Iris pigment epithelial cell (primary cell): ENCODE results near the gene APBA2.

Experiments used
- DNase-seq: peaks from one replicate; pipeline ENCODE4 v3.0.0-alpha.2; 2011; ENCODE audit warnings: low read depth

Gene APBA2

GRCh38 chr15:29058903-29059539, 173.2 kb downstream of the APBA2 start:
- DNase-seq: no peak

GRCh38 chr15:29059871-29060640, 174.3 kb downstream of the APBA2 start:
- DNase-seq: no peak

DNA sequence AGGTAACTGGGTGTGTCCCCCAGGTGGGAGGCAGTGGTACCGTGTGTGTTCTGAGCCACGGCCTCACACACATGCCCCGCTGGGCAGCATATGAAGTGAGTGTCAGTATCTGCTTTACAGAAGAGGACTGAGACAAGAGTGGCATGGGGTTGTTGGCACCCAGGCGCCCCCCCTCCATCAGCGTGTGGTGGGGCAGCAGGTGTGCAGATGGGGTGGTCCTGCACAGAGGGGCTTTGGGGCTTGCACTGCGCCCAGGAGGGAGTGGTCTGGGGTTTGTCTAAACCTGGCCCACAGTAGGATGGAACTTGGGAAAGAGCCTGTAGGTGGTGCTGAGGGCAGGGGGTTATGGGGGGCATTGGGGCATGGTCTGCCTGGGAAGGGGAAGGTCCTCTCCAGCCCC, 176.0 kb downstream of the APBA2 start:
- DNase-seq: no peak

DNA sequence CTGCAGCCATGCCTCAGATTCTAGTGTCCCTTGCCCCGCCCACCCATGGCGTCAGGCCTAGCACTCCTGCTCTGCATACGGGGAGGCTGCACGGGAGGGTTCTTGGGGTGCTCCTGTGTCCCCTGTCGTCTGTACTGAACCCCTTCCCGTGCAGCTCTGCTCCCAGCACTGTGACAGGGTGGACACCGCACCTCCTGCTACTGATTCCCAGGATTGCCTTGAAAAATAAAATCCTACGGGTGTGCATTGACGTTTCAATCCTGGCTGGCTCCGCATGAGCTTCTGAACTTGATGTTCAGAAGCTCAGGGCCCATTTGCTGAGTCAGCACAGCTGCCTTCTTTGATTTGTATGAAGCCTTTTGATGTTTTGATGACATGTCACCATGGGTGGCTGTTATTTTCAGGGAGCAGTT, 176.4 kb downstream of the APBA2 start:
- DNase-seq: no peak

- DNase-seq: no peak
These were observed 176.9 kb downstream of the APBA2 start for GRCh38 chr15:29062626-29063025.

DNA sequence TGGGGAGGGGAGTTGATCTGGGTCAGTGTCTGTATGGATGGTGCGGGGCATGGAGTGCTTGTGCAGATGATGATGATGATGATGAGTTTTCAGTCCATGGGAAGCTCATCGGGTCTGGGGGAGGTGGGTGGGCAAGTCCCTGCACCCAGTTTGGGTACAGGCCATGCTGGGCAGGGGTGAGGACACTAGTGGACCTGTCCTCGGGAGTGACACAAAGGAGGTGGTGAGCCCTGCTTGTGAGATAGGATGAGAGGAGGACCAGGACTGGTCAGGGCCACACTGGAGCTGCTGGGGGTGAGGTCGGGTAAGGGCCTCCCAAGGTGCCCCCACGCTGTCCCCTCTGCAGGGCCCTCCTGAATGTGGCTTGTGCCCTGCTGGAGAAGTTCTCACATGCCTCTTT, 177.9 kb downstream of the APBA2 start:
- no peak for DNase-seq

DNA sequence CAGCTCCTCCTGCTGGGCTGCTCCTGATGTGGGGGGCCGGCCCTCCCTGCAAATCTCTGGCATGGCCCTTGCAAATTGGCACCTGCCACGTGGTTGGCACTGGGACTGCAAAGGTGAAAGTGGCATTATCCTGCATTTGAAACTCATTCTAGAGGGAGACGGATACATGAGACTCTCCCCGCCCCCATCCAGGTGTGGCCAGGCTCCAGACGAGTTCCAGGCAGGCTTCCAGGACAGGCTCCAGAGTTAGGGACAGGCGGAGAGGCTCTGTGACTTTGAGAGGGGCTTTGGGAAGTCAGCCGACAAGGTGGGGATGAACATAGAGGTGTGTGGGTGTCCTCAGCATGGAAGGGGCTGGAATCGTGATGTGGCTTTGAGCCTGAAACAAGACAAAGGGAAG, 178.5 kb downstream of the APBA2 start:
- no peak for DNase-seq

GRCh38 chr15:29064731-29065130, 179.0 kb downstream of the APBA2 start:
- no peak for DNase-seq

- no peak for DNase-seq
These were observed 179.8 kb downstream of the APBA2 start for GRCh38 chr15:29065571-29065970.

GRCh38 chr15:29066310-29066709, 180.5 kb downstream of the APBA2 start:
- DNase-seq: no peak

GRCh38 chr15:29066838-29067237, 181.1 kb downstream of the APBA2 start:
- DNase-seq: no peak

DNA sequence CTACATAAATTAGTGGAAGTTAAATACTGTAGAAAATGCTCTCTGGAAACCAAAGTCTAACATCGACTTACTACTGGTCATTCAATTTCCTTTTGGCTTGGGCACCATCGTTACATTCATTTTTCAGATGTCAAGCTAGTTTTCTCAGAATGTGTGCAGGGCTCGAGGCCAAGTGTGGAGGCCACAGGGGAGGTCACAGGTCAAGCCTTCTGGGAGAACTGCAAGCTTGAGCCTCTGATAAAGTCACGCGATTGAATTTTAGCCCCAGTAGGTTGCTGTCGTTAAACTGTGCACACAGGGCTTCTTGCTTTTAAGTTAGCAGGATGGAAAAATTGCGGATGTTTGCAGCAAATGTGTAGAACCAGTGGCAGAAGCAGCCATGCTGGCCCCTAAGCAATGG, 182.2 kb downstream of the APBA2 start:
- DNase-seq: no peak

DNA sequence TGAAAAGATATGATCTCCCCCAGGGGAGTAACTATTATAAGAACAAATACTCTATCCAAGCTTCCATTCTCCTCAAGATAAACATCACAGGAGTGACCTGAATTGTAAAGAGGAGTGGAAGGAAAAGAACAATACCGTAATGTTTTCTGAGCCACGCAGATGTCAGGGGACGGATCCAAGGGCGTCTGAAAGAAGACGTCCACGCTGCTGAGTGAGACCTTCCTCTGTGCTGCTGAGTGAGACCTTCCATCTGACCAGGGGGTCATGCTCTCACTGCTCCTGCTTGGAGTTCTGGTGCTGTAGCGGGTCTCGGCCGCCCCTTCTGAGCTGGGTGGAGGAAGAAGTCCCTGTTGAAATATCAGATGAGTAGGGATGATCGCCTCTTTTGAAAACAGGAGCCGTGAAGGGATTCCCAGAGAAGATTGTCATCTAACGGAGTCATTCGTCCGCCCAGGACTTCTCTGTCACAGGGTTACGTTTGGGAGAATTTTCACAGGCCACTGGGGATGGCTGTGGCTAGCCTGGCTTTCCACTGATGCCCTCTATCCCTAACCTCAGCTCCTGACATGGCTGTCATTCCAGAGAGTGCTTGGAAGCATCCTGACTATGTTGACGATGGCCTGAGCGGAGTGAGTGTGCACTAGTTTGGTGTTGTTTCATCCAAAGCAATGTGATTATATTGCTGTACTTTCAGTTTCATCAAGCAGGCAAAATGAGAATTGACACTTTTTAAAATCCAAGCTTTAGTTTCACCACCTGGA, 184.9 kb downstream of the APBA2 start:
- no peak for DNase-seq

- DNase-seq: no peak
These were observed 185.6 kb downstream of the APBA2 start for GRCh38 chr15:29071232-29071881.

GRCh38 chr15:29071882-29072273, 186.1 kb downstream of the APBA2 start:
- DNase-seq: no peak

DNA sequence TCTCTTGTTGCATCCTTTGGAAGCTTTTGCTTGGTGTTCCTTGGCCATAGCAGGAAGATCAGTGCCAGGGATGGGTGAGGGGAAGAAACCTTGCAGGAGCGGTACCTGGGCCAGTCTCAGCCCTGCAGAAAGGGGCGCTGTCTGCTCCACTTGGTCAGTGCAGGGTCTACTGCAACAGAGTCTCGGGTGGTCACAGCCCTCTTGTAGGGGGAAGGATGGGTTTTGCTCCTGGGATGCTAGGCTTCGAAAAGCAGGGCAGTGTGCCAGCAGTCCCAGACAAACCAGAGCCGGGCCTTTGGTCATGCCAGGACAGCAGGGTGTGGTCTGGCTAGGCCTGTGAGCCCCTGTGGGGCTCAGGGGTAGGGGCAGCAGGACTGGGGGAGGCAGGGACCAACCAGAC, 186.7 kb downstream of the APBA2 start:
- no peak for DNase-seq

DNA sequence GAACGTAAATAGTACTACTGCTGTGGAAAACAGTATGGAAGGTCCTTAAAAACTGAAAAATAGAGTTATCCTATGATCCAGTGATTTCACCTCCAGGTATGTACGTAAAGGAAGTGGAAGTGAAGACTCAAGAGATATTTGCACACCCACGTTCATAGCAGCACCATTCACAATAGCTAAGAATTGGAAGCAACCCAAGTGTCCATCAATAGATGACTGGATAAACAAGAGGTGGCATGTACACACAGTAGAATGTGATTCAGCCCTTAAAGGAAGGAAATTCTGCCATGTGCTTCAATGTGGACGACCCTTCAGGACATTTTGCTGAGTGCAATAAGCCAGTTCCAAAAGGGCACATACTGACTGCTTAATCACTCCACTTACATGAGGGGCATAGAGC, 188.3 kb downstream of the APBA2 start:
- DNase-seq: peak; percentile 27

DNA sequence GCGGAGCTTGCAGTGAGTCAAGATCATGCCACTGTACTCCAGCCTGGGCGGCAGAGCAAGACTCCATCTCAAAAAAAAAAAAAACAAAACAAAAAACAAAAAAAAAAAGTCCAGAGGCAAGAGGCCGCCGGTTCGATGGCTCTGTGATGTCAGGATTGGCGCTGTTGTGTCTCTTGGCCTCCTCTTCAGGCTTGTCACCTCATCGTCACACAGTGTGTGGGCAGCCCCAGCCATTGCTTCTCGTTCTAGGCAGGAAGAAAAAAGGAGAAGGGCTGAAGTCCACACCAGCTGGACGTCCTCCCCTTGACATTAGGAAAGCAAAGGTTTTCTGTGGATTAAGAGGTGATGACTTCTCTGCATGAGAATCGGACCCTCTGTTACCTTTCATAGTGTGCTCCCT, 192.8 kb downstream of the APBA2 start:
- no peak for DNase-seq

DNA sequence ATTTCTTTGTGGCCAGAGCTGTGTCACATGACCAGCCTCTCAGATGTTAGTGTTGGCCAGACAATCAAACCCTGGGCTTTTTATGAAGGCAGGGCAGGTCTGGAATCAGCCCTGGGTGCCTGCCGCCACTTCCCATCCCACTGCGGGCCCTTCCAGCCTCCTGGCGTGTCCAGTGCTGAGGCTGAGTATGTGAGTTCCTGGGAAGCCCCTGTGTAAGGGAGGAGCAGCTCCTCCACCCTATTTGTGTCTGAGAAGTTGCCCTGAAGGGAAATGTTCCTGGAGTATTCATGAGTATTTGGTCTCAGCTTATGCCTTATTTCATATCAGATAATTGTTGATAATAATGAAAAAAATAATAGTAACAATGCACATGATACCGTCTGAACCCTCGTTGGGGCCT, 193.7 kb downstream of the APBA2 start:
- DNase-seq: no peak

GRCh38 chr15:29081781-29082180, 196.0 kb downstream of the APBA2 start:
- DNase-seq: no peak

- DNase-seq: no peak
These were observed 197.4 kb downstream of the APBA2 start for GRCh38 chr15:29083161-29083560.

GRCh38 chr15:29083858-29084257, 198.1 kb downstream of the APBA2 start:
- no peak for DNase-seq

DNA sequence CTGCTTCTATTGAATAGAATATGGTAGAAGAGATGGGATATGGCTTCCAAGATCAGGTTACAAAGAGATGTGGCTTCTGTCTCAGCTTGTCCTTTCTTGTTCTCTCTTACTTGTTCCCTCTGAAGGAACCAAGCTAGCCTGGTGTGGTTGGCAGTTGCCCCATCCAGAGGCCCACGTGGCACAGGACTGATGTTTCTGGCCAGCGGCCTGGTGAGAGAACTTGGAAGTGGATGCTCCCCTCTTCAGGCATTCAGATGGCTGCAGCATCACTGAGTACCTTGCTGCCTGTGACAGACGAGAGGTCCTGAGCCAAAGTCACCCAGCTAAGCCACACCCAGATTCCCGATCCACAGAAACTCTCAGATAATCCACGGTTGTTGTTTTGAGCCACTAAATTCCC, 200.2 kb downstream of the APBA2 start:
- no peak for DNase-seq
